HG02840 (cell line): ENCODE results near the gene MAP2K7.
"Not testable (repeated sequence)": the region's sequence is repeated elsewhere in the genome, so short reads cannot be mapped to it uniquely, and the experiment has no call there.

ENCODE experiments used
- ATAC-seq: cut with Tn5 transposase; IDR thresholded peaks from one replicate; pipeline ENCODE4 v1.9.1; 2021; ENCODE audit warnings: mild to moderate bottlenecking, moderate library complexity, moderate number of reproducible peaks; ENCODE audit not compliant: unreplicated experiment, low FRiP score

The MAP2K7 gene

DNA sequence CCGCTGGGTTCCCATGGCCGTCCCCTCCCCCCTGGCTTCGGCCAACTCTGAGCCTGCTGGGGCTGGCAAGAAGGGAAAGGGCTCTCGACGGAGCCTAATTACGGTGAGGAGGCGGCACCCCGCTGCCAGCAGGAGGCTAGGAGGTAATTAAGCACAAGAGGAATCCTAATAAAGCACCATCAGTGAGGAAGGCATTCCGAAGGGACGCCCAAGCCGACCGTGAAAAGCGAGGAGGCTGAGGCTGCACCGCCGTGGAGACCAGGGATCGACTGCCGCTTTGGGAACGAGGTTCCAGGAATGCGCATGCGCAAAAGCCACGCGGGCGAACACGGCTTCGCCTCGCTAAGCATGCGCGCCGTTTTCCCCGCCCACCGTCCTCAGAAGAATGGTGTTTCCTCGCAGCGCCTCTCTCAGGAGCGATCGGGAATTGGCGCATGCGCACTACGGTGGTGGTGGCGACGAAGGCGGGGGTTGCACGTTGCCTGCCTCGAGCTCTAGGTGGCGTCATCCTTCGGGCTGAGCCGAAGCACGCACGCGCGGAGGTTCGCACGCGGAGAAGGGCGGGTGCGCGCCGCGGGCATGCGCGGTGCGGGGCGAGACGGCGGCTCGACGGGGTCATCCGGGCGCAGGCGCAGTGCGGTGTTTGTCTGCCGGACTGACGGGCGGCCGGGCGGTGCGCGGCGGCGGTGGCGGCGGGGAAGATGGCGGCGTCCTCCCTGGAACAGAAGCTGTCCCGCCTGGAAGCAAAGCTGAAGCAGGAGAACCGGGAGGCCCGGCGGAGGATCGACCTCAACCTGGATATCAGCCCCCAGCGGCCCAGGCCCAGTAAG lies at the start of gene MAP2K7:
MAP2K7 (plus strand) TSS at position 634 of the 830 bp plus-strand sequence; CDS start at position 702, 68 bp downstream.
- ATAC-seq = peak; percentile 89

DNA sequence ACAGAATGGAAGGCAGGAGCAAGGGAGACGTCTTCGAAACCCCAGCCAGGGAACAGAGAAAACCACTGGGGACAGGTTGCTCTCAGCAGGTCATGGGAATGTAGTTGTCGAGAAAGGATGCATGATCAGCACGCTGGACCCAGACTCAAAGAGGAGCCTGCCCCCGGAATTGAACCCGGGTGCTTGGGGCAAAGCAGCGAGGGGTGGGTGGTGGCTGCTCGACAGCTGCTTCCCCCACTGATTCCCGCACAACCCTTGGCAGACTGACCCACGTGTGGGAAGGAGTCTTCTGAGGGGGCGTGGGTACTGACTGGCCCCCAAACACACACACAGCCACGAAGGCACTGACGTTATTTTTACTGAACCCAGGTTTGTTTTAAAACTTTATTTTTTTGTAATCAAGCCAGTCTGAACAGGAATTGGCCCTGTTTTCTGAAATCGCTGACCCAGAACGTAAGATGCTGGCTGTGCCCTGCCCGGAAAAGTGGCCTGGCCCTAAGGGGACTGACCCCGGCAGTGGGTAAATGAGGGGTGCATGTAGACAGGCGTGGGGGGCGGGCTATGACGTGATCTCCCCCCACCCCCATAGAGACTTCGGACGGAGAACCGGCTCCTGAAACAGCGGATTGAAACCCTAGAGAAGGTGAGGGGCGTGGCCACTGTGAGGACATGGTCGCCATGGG lies 48.1 kb upstream of the MAP2K7 start:
- no peak for ATAC-seq

DNA sequence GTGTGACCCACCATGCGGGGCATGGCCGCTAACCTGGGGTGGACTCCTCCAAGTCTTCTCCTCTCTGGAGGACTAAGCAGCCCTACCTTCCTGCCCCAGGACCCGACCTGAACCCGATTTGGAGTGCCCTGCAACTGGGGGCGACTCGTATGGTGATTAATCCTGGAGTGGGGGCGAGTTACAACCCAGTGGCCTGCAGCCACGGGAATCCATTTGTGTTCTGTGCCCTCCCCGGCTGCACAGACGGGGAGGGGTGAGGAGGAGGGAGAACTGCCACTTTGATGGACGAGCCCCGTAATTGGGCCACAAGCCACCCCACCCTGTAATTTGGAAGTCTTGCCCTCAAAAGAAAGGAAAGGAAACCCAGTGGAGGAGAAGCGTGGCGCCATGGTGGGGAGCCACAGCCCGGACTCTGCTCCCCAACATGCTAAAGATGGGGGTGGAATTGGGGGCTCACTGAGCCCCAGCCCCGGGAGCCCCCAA lies 47.5 kb upstream of the MAP2K7 start:
- no peak for ATAC-seq

DNA sequence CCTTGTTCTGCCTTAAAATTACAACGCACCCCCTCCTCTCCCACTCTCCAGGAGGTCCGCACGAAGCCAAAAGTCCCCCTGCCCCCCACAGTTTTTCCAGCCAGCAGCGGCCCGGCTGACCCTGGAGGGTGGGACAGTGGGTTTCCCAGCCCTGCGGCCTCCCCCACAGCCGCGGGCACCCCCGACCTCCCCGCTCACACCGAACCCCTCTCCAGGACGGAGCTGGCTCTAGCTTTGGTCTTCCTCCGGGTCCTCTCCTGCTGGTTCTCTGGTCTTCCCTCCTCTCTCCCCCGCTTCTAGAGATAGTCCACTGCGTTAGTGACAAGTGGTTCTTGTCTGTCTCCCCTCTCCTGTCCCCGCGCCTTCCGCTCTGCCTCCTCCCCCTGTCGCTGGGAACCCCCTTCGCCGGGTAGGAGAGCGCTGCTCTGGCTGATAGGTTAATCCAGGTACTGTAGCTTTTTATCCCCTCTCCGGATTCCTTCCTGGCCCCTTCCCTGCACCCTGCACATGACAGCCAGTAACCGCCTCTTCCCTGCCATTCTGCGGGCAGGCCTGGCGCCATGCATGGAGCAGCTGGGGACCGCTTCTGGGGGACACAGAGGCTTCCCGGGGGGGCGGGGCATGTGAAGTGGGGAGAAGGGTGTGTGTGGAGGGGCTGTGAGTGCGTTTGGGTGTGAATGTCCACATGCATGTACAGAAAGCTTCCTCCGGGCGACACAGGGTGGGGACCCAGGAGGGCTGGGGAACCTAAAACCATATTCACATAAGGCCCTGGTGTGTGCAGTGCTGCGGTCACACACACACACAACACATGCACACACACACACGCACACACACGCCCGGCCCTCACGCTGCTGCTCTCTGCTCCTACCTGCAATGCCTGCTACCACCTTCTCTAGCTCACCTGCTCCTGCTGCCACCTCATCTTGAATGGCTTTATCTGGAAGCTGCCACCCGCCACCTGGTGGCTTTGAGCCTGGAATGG lies 46.7 kb upstream of the MAP2K7 start:
- ATAC-seq = no peak

DNA sequence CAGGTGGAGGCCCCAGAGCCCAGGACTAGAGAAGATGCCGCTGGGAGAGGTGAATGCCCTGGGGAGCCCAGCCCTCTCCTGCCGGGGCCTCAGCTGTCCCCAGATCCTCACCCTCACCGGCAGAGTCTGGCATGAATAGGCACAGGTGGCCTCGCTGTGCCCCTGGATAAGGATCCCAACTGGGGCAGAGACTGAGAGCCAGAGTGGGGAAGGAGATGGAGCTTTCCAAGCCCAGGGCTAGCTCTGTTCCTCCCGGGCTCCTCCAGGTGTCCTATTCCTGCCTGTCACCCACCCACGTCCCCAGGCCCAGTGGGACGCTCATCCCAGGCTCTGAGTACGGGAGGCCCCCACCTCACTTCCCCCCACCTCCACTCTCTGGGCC lies 46.0 kb upstream of the MAP2K7 start:
- ATAC-seq = no peak

DNA sequence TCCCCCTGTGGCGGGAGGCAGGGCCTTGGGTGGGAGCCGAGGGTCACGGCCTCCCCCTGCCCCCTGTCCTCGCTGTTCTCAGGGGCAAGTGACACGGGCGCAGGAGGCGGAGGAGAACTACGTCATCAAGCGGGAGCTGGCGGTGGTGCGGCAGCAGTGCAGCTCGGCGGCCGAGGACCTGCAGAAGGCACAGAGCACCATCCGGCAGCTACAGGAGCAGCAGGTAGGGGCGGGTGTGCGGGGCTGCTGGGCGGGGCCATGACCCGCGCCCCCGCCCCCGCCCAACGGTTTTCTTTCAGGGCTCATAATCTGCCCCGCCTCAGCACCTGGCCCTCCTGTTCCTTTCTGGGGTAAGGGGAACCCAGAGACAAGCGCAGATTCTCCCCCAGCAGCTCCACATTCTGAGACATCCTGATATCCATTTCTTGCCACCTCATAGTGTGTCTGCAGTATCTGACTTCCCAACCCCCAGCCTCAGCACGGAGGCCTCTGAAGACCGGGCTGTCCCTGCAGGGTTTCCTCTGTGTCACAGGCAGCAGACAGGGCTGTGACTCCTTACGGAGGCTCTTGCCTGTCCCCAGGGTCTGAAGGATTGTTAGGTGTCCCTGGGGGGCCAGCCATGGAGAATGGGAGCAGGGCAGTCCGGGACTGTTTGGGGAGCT lies 45.4 kb upstream of the MAP2K7 start:
- ATAC-seq = no peak

DNA sequence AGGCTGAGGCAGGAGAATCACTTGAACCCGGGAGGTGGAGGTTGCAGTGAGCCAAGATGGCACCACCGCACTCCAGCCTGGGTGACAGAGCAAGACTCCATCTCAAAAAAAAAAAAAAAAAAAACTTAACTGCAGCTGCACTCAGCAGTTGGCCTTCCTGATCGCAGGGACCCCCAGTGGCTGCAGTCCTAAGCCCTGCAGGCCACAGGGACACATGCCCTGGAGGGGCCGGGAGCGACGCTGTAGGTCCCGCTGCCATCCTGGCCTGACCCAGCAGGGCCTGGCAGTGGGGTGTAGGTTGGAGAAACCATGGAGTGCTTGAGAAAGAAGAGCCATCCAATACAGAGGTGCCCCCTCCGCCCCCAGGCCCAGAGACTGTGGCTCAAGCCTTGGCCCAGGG lies 44.6 kb upstream of the MAP2K7 start:
- ATAC-seq = not testable (repeated sequence)

DNA sequence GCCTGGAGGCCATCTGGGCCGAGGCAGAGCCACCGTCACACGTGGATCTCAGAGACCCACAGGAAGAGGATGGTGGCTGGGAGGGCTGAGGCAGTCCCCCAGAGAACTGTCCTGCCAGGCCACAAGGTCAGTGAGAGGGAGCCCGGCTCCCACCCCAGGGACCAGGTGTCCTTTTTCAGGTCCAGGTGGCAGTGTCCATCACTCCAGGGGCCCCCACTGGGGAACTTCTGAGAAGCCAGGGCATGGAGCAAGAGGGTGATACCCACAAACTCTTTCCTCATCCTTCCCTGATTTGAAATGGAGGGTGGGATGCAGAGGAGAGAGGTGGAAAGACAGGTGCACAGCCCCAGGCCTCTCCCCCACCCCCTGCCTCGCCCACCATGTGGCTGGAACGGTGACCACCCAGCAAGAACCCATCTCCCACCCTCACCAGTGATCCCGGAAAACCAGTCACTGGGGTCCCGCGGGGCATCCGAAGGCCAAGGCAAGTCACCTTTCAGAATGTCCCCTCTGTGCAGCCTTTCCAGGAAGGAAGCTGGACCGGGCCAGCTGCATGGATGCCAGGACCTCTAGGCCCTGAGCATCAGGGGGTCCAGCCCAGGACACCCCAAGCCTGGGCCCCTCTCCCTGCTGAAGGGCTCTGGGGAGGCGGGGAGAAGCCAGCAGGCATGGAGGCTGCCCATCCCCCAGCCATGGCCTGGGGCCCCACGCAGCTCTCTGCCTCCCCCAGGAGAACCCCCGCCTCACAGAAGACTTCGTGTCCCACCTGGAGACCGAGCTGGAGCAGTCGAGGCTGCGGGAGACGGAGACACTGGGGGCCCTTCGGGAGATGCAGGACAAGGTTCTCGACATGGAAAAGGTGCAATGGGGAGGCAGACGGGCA lies 43.6 kb upstream of the MAP2K7 start:
- ATAC-seq = no peak

DNA sequence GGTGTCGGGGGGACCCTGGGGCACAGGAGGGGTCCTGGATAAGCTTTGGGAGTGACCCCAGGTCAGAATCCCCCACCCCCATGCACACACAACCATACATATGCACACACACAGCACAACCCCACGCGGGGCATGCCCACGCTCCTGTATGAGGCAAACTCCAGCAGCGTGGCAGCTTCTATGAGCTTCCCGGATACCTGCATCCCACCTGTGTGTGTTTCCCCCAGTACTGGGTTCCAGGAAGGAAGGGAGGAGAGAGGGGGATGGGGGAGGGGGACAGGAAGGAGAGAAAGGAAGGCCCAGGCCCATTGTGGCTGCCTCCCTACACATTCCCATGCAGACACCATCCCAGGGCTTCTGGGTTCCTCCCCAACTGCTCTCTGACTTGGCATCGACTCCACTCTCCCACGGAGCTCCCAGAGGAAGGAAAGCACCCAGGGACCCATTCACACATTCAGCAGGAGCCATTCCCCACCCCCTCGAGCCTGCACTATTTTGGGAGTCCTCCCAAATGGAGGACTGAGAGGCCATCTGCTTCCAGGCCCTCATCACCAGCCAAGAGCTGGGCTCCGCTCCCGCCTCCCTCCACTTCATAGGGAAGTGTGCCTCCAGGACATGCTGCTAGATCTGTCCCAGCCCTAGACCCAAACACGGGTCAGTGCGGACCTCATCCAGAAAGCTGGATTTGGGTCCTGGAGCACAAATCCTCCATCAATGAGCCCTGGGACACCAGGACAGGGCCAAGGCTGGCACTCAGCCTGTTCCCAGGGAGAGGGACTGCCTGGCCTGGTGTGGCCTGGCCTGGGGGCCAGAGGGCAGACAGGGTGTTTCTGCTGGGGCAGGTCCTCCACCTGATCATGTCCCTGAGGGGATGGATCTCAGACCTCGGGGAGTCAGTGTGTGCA lies 42.7 kb upstream of the MAP2K7 start:
- ATAC-seq = no peak

DNA sequence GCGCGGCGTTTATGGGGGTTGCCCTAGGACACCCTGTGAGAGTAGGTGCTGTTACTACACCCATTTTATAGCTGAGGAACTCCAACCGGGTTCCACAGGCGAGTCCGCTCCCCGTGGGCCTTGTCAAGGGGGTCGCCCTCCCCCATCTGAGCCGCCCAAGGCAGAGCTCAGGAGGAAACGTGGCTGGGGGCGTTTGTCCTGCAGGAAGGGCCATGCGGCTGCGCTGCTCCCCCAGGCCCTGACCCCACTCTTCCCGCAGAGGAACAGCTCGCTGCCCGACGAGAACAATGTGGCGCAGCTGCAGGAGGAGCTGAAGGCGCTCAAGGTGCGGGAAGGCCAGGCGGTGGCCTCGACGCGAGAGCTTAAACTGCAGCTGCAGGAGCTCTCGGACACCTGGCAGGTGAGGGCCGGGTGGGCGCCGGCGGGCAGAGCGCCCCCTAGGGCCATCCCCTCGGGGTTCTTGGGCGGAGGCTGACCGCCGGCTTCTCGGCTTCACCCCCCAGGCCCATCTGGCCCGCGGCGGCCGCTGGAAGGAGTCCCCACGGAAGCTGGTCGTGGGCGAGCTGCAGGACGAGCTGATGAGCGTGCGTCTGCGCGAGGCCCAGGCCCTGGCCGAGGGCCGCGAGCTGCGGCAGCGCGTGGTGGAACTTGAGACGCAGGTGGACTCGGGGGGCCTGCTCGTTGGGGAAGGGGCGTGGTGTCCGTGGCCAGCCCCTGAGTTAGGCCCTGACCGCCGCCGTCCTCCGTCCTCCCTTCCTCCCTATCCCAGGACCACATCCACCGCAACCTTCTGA lies 41.9 kb upstream of the MAP2K7 start:
- no peak for ATAC-seq

DNA sequence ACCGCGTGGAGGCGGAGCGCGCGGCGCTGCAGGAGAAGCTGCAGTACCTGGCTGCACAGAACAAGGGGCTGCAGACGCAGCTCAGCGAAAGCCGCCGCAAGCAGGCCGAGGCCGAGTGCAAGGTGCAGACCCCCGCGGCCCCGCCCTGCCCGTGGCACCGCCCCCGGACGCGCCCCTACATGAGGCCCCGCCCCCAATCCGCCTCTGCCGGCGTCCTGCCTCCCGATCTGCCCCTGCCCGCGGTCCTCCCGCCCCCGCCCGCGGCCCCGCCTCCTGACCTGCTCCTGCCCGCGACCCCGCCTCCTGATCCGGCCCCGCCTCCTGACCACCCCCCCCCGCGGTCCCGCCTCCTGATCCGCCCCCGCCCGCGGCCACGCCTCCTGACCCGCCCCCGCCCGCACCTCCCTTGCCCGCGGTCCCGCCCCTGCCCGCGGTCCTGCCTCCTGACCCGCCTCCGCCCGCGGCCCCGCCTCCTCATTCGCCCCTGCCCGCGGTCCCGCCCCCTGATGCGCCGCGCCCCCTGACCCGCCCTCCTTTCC lies 41.2 kb upstream of the MAP2K7 start:
- no peak for ATAC-seq

DNA sequence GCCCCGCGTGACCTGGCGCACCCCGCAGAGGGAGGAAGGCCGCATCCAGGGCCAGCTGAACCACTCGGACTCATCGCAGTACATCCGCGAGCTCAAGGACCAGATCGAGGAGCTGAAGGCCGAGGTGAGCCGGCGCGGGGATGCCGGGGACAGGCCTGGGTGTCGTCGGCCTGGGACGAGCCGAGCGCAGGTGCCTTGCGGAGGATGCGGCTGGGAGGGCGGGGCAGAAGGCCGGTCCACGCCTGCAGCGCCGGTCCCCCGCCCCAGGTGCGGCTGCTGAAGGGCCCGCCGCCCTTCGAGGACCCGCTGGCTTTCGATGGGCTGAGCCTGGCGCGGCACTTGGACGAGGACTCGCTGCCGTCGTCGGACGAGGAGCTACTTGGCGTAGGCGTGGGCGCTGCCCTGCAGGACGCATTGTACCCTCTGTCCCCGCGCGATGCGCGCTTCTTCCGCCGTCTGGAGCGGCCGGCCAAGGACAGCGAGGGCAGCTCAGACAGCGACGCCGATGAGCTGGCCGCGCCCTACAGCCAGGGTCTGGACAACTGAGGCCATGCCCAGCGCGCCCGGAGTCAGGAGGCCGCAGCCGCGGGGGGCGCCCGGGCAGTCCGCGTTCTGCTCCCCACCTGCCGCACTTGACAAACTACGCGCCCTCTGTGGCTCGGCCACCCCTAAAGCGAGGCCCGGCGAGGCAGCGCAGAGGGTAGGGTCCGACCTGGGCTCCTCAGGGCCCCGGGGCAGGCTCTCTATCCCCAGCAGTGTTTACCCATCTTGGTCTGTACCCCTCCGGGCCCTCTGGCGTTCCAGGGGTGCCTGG lies 40.3 kb upstream of the MAP2K7 start:
- no peak for ATAC-seq

DNA sequence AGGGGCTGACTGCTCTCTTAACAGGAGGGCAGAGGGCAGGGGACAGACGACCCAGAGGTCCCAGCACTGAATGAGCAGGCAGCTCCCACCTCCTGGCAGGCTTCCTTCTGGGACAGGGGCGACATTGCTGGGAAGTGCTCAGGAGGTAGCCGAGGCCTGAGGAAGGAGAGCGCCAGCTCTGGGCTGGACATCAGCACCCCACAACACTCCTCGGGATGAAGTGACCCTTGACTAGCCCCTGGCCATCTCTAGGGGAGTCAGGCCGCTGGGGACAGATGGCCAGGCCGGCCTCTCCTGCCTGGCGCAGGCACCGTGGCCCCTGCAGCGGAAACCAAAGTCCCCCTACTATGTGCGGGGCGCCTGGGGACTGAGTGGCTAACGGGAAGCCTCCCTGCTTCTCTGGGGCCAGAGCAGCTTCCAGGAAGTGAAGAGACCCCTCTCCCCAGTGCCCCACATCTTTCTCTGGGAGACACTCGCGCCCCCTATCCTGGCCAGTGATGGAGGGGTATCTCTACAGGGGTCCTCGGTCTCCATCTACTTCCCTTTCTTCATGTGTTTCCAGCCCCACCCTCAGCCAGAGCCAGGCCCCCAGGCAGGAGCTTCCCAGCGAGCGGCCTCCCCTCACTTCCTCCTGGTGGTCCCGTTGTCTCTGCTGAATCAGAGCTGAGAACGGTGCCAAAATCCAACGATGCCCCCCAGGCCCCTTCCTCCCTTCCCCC lies 39.5 kb upstream of the MAP2K7 start:
- ATAC-seq = no peak

DNA sequence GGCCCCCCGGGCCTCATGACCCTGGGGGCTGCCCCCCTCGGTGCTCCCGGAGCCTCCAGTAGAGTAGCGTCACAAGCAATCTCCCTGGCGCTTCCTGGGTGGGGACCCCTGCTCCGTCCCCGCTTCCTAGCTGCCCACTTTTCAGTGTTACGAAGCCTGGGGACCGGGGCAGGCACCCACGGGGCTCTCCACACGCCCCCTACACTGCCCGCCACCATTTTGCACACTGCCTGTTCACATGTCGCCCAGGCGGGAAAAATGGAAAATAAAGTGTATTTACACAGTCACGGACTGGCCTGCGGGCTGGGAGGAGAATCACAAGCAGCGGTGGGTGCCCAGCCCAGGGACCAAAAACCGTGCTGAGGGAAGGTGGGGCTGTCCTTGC lies 39.0 kb upstream of the MAP2K7 start:
- ATAC-seq = no peak

DNA sequence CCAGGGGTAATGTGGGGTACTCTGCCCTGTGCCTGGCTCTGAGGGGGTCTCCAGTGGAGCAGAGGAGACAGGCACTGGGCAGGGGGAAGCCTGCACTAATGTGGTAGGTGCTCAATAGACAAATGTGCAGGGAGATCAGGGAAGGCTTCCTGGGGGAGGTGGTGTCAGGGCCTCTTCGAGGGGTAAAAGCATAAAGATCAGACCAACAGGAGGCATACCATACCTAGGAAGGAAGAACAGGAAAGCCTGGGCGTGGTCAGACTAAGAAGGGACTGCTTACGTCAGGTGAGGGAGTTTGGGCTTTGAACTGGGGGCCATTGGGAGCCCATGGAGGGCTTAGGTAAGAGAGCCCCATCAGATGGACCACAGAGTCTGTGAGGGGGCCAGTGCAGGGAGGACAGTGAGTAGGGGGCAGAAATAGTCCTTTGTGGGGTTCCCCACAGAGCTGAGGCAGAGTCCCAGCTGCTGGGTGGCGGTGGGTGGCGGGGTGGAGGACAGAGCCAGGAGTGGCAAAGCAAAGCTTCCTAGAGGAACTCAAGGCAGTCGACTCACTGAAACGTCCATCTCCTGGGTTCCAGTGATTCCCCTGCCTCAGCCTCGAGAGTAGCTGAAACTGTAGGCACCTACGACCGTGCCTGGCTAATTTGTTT lies 38.3 kb upstream of the MAP2K7 start:
- no peak for ATAC-seq
